NOMO-1 treated with dmso at 0.1 percent for 144 hours (cell line): Measurements from ENCODE around the gene VTCN1.
"Not testable (repeated sequence)": the region's sequence is repeated elsewhere in the genome, so short reads cannot be mapped to it uniquely, and the experiment has no call there.

Experiments used
- DNase-seq: peaks from one replicate; lab custom pipeline; 2025; ENCODE audit not compliant: unreplicated experiment; lab: John Stamatoyannopoulos, UW

Gene VTCN1

GRCh38 chr1:117169871-117170596 is 40.7 kb downstream of the VTCN1 start:
- no peak for DNase-seq

- DNase-seq: no peak
Measured at GRCh38 chr1:117167402-117167801, 43.3 kb downstream of the VTCN1 start.

DNA sequence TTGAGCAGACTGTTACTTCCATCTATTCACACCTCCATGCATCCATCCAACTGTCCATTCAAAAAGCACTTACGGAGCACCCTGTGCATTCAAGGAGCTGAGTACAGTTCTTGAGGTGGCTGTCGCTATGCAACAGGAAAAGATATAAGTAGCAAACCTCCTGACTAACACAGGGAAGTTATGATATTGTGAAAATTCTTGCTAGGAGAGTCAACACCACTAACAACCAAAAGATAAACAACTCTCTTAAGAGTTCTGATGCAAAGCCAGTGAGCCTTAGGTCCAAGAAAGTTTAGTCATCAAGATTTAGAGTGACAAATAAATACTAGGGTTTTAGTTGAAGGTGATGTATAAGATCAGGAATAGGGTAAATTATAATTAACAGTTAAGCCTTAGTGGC is 44.7 kb downstream of the VTCN1 start:
- DNase-seq: no peak

DNA sequence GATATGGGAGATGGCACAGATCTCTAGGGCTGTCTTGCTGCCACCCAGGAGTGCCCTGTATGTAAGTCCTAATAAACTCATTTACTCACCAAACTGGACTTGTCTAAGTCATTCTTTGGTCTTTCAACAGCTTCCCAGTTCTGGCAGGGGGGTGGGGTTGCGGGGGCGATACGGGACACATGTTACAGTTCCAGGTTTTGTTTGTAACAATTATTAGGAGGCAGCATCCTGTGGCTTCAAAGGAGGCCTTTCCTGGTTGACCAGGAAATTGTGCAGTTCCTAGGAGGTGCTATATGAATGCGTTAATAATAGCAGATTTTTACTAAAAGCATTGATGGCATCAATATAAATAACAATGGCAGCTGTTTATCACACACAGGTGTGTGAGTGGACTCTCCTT is 46.5 kb downstream of the VTCN1 start:
- DNase-seq: no peak

DNA sequence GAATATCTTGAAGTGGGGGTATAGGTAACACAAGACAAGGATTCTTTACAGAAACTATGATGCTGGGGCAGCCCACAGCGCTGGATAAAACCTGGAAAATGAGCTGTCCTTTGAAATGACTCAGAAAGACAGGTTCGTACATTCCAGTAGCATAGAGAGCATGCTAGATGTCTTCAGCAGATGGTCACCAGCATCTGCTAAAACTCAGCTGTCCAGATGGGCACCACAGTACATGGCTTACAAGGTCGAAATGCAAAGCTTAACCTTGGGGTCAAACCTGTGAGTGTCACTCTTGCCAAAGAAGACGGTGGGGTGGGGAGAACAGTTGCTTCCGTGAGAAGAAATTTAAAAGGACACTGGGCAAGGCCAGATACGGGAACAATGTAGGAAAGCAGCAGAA is 47.9 kb downstream of the VTCN1 start:
- DNase-seq: no peak

DNA sequence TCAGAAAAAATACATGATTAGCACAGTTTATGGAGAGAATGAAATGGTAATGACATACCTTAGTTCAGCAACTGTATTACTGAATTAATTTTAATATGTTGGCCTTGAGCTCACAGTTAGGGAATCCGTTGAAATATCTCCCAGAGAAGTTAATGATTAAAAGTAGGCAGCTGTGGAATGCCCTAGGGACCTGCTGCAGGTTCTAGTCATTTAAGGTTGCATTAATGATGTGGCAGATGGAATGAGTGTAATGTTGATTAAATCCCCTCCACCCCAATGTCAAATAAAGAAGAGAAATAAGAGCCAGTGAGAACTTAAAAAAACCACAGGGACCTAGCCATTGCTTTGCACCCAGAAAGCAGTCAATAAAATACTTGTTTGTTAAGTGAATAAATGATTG is 48.8 kb downstream of the VTCN1 start:
- no peak for DNase-seq

GRCh38 chr1:117151305-117151704 is 59.4 kb downstream of the VTCN1 start:
- DNase-seq: not testable (repeated sequence)

DNA sequence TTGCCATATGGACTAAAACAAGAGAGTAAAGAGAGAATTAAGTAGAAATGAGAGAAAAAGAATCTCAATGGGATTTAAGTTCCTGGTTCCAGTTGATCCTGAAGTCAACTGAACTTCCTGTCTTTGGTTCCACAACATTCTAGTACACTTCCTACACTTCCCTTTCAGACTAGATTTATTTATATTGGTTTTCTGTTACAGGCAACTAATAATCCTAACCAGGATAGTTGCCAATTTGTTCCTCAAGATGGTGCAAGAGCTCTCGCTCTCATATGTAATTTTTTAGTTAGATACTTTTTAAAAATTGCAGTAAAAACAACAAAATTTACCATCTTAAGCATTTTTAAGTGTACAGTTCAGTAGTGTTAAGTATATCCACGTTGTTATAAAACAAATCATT is 60.4 kb downstream of the VTCN1 start:
- DNase-seq: no peak

- DNase-seq: no peak
Measured at GRCh38 chr1:117147856-117148588, 62.7 kb downstream of the VTCN1 start.

DNA sequence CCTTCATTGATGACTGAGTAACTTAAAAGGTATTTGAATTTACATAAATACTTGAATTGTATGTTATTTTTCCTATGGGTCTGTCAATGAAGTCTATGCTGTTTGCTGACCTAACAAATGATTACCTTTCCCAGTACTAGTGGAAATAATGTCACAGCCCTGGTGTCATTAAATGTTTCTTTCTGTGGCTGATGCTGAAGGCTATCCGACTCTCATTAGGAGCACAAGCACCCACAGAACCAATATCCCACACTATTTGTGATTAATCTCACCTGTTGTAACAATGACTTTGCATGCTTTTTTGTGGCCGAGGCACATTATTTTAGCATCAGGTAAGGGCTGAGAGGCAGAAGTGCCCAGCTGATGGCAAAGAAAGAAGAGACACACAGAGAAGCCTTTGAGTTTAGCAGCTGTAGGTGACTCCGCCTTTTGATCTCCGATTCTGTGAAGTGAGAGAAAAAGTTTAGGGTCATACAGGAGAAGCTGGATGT is 63.3 kb downstream of the VTCN1 start:
- DNase-seq: no peak

DNA sequence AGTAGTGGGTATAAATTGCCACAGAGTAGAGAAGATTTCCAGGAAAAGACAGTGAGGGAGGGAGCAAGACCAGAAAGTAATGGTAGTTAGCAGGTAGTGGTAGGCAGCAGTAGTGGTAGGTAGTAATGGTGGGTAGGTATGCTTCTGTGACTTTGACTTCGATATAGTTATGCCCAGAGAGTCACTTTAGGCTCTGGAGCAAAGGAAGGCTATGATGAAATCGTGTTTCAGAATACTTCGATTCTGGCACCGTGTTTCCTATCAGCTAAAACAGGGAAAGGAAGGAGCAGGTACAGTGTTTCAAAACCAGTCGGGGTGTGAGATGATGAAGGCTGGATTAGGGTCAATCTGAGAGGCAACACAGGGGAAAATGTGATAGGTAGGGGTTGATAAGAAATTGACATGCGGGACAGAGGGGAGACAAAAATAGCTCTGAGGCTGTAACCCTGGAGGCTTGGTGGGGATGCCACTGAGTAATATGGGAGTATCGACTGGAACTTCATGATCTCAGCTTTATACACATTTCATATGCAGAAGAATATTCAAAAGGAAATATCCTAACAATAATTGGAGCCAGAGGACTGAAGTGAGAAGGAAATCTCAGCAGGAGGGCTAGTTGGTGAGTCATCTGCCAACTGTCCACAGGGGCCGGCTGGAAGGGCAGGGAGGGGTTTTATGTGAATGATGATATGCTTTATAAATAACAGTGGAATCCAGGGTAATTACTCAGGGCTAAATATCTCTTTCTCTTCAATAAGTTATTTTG is 64.0 kb downstream of the VTCN1 start:
- DNase-seq: no peak

DNA sequence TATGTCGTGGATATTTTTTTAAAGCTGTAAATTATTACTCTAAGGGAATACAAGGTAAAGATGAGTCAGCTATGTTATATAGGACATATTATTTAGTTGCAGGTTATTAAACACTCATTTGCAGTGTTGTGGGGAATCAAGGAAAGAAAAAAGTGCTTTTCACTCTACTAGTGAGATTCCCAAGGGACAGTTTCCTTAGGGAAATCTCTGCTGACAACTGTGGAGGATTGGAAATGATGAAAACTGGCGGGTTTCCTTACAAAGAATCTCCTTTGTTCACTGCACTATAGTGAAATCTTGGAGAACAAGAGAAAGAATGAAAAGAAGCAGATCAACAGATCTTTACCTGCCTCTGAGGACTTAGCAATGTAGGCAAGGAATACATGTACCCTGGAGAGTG is 64.7 kb downstream of the VTCN1 start:
- DNase-seq: no peak

- no peak for DNase-seq
Measured at GRCh38 chr1:117143871-117144270, 66.9 kb downstream of the VTCN1 start.

DNA sequence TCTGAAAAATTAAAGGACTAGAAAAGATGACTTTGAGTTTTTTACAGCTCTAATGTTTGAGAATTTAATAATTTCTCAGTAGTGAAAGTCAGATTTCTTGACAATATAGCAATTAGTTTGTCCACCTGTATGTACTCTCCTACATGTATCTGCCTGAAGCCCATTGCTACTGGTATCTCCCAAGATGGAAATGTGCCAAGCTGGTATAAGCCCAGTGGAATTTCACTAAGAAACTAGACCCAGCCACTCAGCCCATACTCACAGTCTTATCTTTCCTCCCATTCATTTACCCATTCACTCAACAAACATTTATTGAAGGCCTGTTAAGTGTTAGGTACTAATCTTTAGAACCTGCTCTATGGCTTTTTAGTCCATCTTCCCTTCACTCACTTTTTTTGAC is 67.6 kb downstream of the VTCN1 start:
- DNase-seq: no peak

GRCh38 chr1:117142200-117142599 is 68.5 kb downstream of the VTCN1 start:
- no peak for DNase-seq

DNA sequence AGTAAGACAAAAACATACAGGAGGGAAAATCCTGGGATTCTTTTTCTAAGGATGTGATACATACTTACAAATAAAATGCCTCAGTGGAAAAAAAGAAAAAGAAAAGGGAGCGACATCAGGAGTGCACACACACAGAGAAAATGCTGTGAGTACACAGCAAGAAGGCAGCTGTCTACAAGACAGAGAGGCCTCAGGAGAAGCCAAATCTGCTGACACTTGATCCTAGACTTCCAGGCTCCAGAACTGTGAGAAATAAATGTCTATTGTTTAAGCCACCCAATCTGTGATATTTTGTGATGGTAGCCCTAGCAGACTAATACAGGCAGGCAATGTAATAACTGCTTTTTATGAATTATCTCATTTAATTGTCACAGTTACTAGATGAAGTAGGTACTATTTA is 72.2 kb downstream of the VTCN1 start:
- DNase-seq: no peak

GRCh38 chr1:117138106-117138505 is 72.6 kb downstream of the VTCN1 start:
- no peak for DNase-seq

- no peak for DNase-seq
Measured at GRCh38 chr1:117137281-117137855, 73.4 kb downstream of the VTCN1 start.

DNA sequence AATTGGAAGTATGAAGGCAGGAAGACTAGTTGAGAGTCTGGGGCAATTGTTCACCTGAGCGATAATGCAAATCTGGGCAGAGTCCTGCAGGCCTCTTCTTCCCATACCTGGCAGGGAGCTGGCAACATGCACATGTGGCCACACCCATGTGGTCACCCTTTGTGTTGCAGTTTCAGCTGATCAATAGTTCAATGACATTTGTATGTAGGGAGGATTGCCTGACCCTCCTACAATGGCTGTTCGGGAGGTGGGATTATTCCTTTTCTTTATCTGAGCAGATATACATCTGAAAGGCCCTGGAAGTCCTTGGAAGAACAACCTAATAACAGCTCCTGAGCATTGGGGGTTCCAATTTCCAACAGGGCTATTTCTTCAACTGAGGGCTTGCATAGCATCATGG is 74.0 kb downstream of the VTCN1 start:
- DNase-seq: no peak

DNA sequence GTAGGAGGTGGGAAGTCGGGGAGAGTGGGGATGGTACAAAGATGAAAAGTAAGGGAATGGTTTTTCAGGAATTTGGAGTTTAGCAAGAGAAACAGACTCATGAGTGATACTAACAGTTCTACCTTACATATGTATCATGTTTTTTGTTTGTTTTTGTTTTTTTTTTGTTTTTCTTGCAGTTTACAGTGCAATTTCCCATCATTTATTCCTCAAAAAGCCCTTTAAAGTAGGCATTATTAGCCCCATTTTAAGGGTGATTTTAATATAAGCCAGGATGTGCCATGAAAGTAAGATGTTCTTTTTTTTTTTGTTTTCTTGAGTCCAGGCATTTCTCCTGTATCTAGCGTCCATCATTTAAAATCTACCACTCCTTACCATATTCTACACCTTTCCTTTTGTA is 75.4 kb downstream of the VTCN1 start:
- no peak for DNase-seq

DNA sequence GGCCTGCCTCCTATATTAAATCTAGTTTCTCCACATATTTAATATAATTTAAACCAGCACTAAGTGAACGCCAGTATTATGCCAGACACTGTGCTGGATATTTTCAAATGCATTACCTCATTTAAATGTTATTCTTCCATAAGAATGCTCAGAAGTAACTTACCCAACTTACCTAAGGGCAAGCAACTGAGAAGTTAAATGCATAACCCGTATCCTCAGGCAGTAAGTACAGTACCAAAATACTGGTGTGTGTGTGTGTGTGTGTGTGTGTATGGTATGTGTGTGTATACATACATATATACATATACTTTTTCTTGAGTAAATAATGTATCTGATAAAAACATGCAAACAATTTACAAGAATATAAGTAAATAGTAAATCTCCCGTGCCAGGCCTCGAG is 80.2 kb downstream of the VTCN1 start:
- no peak for DNase-seq
